Thyroid gland (tissue), 4 donors: Measurements from ENCODE around the gene FAM20B.

Experiments used
- POLR2A ChIP-seq, 2 donors: fragments of 450-650 bp; IDR thresholded peaks; one replicate each; pipeline ENCODE4 v1.6.1; 2017; ENCODE audit warnings: antibody characterized with exemption in 2 of 2, mild to moderate bottlenecking in 2 of 2, moderate library complexity in 1 of 2
- TF ChIP-seq, protein P1 (sequence below), 6 experiments: fragments of 200-600 bp in 3 of 6; fragments of 450-650 bp in 3 of 6; sonication (generic) in 3 of 6; IDR thresholded peaks; one replicate each; pipeline ENCODE4 v1.5.1; 2016 to 2019; ENCODE audit warnings: antibody characterized with exemption in 6 of 6, mild to moderate bottlenecking in 2 of 6, inconsistent platforms in 1 of 6, moderate library complexity in 1 of 6

DNA sequence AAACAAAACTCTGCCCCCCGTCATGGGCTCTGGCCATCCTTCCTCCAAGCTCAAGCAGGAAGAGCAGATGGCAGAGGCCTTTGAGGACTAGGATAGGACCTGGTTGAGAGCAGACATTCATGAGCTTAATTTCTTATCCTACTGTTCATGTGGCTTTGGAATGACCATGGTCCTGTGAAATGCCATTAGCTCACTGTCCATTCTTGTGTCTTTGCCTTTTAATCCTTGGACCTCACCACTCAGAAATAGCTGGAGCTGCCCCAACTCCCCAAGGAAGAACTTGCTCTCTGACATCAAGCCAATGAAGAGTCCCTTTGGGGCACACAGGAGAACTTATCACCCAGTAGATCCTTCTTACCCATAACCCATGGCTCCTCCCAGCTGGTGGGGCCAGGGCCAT is 11.6 kb upstream of the FAM20B start:
- no peak for TF ChIP-seq POLR2A (IDR thresholded peaks at IDR 0.05)
- TF ChIP-seq, protein P1, sequence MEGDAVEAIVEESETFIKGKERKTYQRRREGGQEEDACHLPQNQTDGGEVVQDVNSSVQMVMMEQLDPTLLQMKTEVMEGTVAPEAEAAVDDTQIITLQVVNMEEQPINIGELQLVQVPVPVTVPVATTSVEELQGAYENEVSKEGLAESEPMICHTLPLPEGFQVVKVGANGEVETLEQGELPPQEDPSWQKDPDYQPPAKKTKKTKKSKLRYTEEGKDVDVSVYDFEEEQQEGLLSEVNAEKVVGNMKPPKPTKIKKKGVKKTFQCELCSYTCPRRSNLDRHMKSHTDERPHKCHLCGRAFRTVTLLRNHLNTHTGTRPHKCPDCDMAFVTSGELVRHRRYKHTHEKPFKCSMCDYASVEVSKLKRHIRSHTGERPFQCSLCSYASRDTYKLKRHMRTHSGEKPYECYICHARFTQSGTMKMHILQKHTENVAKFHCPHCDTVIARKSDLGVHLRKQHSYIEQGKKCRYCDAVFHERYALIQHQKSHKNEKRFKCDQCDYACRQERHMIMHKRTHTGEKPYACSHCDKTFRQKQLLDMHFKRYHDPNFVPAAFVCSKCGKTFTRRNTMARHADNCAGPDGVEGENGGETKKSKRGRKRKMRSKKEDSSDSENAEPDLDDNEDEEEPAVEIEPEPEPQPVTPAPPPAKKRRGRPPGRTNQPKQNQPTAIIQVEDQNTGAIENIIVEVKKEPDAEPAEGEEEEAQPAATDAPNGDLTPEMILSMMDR (IDR thresholded peaks at IDR 0.05), result no peak
